SU-DHL-6 (cell line): Measurements from ENCODE around the gene SNED1.

ENCODE experiments used
- CTCF ChIP-seq: fragments of 200-600 bp; sonication (generic); IDR thresholded peaks from one replicate; pipeline ENCODE4 v1.5.1; 2017; ENCODE audit warnings: antibody characterized with exemption, mild to moderate bottlenecking, low read length, moderate library complexity; ENCODE audit not compliant: insufficient read depth, poor library complexity, severe bottlenecking
- EZH2phosphoT487 ChIP-seq: fragments of 200-600 bp; sonication (generic), shearing (Covaris generic); conservative IDR thresholded peaks from 2 replicates; pipeline ENCODE4 v1.6.1; 2018; ENCODE audit warnings: mild to moderate bottlenecking, antibody characterized with exemption, low read length, moderate library complexity, mixed read lengths

- TF ChIP-seq CTCF (no peak), EZH2phosphoT487 (no peak)
These were observed 232 bp downstream of the SNED1 start for GRCh38 chr2:240998706-240998994.
